Natural killer cell (primary cell): ENCODE results near the gene NHEJ1. TPM values are rescaled to one million over a fixed set of nuclear protein-coding genes. Genes with fewer than 3 reads are reported as not detected.

Source experiments
- ATAC-seq, 3 donors: fragments of 150-1000 bp in 2 of 3; fragments of 200-7000 bp in 1 of 3; cut with Tn5 transposase; 1 replicate in 1 of 3; 2 replicates in 2 of 3; pipeline ENCODE4 v1.10.0; 2021; ENCODE audit warnings: mild to moderate bottlenecking in 2 of 3, moderate library complexity in 2 of 3
- DNase-seq, 2 donors: peaks; one replicate each; pipeline versions ENCODE4 v3.0.0 to v3.0.0-alpha.2; 2013 to 2021; ENCODE audit warnings: mixed read lengths in 1 of 2
- H3K27ac ChIP-seq: one replicate; pipeline ENCODE4 v1.5.1; 2013; ENCODE audit warnings: mild to moderate bottlenecking, low read length
- H3K27me3 ChIP-seq: one replicate; pipeline ENCODE4 v1.6.1; 2013; ENCODE audit warnings: low read length; ENCODE audit not compliant: control insufficient read depth, insufficient read depth
- H3K36me3 ChIP-seq: one replicate; pipeline ENCODE4 v1.6.1; 2013; ENCODE audit warnings: low read length; ENCODE audit not compliant: control insufficient read depth, insufficient read depth
- H3K4me1 ChIP-seq: one replicate; pipeline ENCODE4 v1.6.1; 2013; ENCODE audit warnings: low read length; ENCODE audit not compliant: control insufficient read depth, insufficient read depth
- H3K4me3 ChIP-seq: one replicate; pipeline ENCODE4 v1.5.1; 2013; ENCODE audit warnings: low read length
- H3K9me3 ChIP-seq: one replicate; pipeline ENCODE4 v1.6.1; 2013; ENCODE audit warnings: low read length; ENCODE audit not compliant: control insufficient read depth, insufficient read depth
- H3K27ac Mint-ChIP-seq, 2 donors: one replicate each; pipeline ENCODE4 v1.8.0; 2022; ENCODE audit warnings: mild to moderate bottlenecking in 2 of 2, mixed read lengths in 2 of 2, moderate library complexity in 1 of 2
- H3K27me3 Mint-ChIP-seq, 2 donors: one replicate each; pipeline ENCODE4 v1.8.0; 2022; ENCODE audit warnings: low read depth in 2 of 2, mixed read lengths in 2 of 2
- H3K36me3 Mint-ChIP-seq: one replicate; pipeline ENCODE4 v1.8.0; 2022; ENCODE audit warnings: mixed read lengths
- H3K4me1 Mint-ChIP-seq, 2 donors: one replicate each; pipeline ENCODE4 v1.8.0; 2022; ENCODE audit warnings: mixed read lengths in 2 of 2
- H3K4me3 Mint-ChIP-seq: one replicate; pipeline ENCODE4 v1.8.0; 2022; ENCODE audit warnings: mild to moderate bottlenecking, moderate library complexity, mixed read lengths
- H3K9me3 Mint-ChIP-seq, 2 donors: one replicate each; pipeline ENCODE4 v1.8.0; 2022; ENCODE audit warnings: mixed read lengths in 2 of 2
- CTCF ChIP-seq: fragments of 200-600 bp; IDR thresholded peaks from one replicate; pipeline ENCODE4 v1.8.0; 2022; ENCODE audit warnings: antibody characterized with exemption
- WGBS: methylation state at CpG from one replicate; pipeline ENCODE4 v1.1.7; 2013; ENCODE audit warnings: missing lambda C conversion rate; ENCODE audit not compliant: insufficient coverage; 5-methylcytosine and 5-hydroxymethylcytosine counted together
- intact Hi-C: fragments of 100-400 bp; cut with micrococcal nuclease; formaldehyde crosslinking; loops from one replicate; pipeline ENCODE4 v1.14.2; 2022
- total RNA-seq, 4 donors: library from RNA; stranded (reverse); fragments of 120-200 nt in 1 of 4; gene quantifications; one replicate each; pipeline versions ENCODE4 v1.2.3 to v1.2.4, GENCODE V29; 2013 to 2022

NHEJ1 gene
- total RNA-seq, 3 donors from 2014 or later (not counting 1 experiment from before 2014, with no cell fraction given), result 9.9 to 12.7 (median 11.0) TPM

- no peak overlapping the region for H3K27ac Mint-ChIP-seq
Measured at GRCh38 chr2:219128396-219128795, 32.2 kb downstream of the NHEJ1 start.

GRCh38 chr2:219127037-219127635 is 33.5 kb downstream of the NHEJ1 start:
- H3K36me3 Mint-ChIP-seq, result no peaks in the 10 kb centered on the region
- peak overlapping the region in 1 of 2 donors; percentile 10 for H3K27ac Mint-ChIP-seq
- Histone ChIP-seq H3K9me3 (no peaks in the 10 kb centered on the region), H3K27me3 (no peaks in the 10 kb centered on the region), H3K4me1 (peaks cover 23% of the 10 kb centered on the region), H3K27ac (no peak overlapping the region), H3K36me3 (no peaks in the 10 kb centered on the region), H3K4me3 (no peak overlapping the region)
- H3K9me3 Mint-ChIP-seq, result no peaks in the 10 kb centered on the region
- peaks cover 52% of the 10 kb centered on the region in 2 donors for H3K4me1 Mint-ChIP-seq
- no peak for TF ChIP-seq CTCF
- intact Hi-C loops, result no loop called here
- no peak for DNase-seq
- ATAC-seq, result no peak
- no peaks in the 10 kb centered on the region for H3K27me3 Mint-ChIP-seq
- H3K4me3 Mint-ChIP-seq, result no peak overlapping the region
- 89% methylated on average over 2 of the region's 2 CpGs for WGBS

More at GRCh38 chr2:219128396-219128795, 32.2 kb downstream of the NHEJ1 start:
- DNase-seq, result no peak
- H3K9me3 Mint-ChIP-seq, result no peaks in the 10 kb centered on the region
- H3K4me1 ChIP-seq, result peaks cover 23% of the 10 kb centered on the region
- no peak for TF ChIP-seq CTCF
- ATAC-seq, result no peak
- H3K27me3 ChIP-seq, result no peaks in the 10 kb centered on the region
- no peak overlapping the region for H3K4me3 Mint-ChIP-seq
- no peak overlapping the region for H3K4me3 ChIP-seq
- no peaks in the 10 kb centered on the region for H3K9me3 ChIP-seq
- no peaks in the 10 kb centered on the region for H3K27me3 Mint-ChIP-seq
- no peaks in the 10 kb centered on the region for H3K36me3 Mint-ChIP-seq
- H3K27ac ChIP-seq, result no peak overlapping the region
- 70% methylated on average over 7 of the region's 7 CpGs for WGBS
- H3K36me3 ChIP-seq, result no peaks in the 10 kb centered on the region
- intact Hi-C loops, result no loop called here
- H3K4me1 Mint-ChIP-seq, result peaks cover 48 to 49% of the 10 kb centered on the region in 2 donors

GRCh38 chr2:219126555-219126954 is 34.1 kb downstream of the NHEJ1 start:
- peaks cover 23% of the 10 kb centered on the region for H3K4me1 ChIP-seq
- no peaks in the 10 kb centered on the region for H3K9me3 Mint-ChIP-seq
- no peak overlapping the region for H3K27ac ChIP-seq
- TF ChIP-seq CTCF, result no peak
- DNase-seq, result no peak
- H3K4me1 Mint-ChIP-seq, result peaks cover 52% of the 10 kb centered on the region in 2 donors
- ATAC-seq, result no peak
- intact Hi-C loops, result no loop called here
- H3K4me3 Mint-ChIP-seq, result no peak overlapping the region
- peak overlapping the region; percentile 2 to 10 for H3K27ac Mint-ChIP-seq
- no peaks in the 10 kb centered on the region for H3K36me3 Mint-ChIP-seq
- 94% methylated on average over 3 of the region's 3 CpGs for WGBS
- H3K27me3 Mint-ChIP-seq, result no peaks in the 10 kb centered on the region
- H3K4me3 ChIP-seq, result no peak overlapping the region
- no peaks in the 10 kb centered on the region for H3K9me3 ChIP-seq
- no peaks in the 10 kb centered on the region for H3K27me3 ChIP-seq
- H3K36me3 ChIP-seq, result no peaks in the 10 kb centered on the region

- no peaks in the 10 kb centered on the region for H3K36me3 Mint-ChIP-seq
- H3K27me3 Mint-ChIP-seq, result no peaks in the 10 kb centered on the region
- H3K4me1 Mint-ChIP-seq, result peaks cover 52% of the 10 kb centered on the region in 2 donors
- no peak overlapping the region for H3K27ac ChIP-seq
- intact Hi-C loops, result no loop called here
- no CpG with 5 or more reads among the region's 1 CpG for WGBS
- peaks cover 23% of the 10 kb centered on the region for H3K4me1 ChIP-seq
- H3K27me3 ChIP-seq, result no peaks in the 10 kb centered on the region
- ATAC-seq (no peak), DNase-seq (no peak)
- no peak overlapping the region for H3K4me3 ChIP-seq
- H3K4me3 Mint-ChIP-seq, result peak overlapping the region; percentile 19
- no peaks in the 10 kb centered on the region for H3K9me3 ChIP-seq
- no peaks in the 10 kb centered on the region for H3K36me3 ChIP-seq
- TF ChIP-seq CTCF, result no peak
- no peaks in the 10 kb centered on the region for H3K9me3 Mint-ChIP-seq
- H3K27ac Mint-ChIP-seq, result peak overlapping the region; percentile 2 to 10
Measured at GRCh38 chr2:219125886-219126270, 34.7 kb downstream of the NHEJ1 start.
